Type B pancreatic cell (in vitro differentiated cells): ENCODE data around the gene TRMT1. TPM values are rescaled to one million over a fixed set of nuclear protein-coding genes. Genes with fewer than 3 reads are reported as not detected.

ENCODE experiments used
- DNase-seq: peaks from one replicate; pipeline ENCODE4 v3.0.0; 2021; ENCODE audit warnings: mixed read lengths; ENCODE audit not compliant: unreplicated experiment; ENCODE audit errors: extremely low spot score
- H3K27ac Mint-ChIP-seq: 2 replicates; pipeline ENCODE4 v1.8.0; 2021; ENCODE audit warnings: mild to moderate bottlenecking, mixed read lengths
- H3K27me3 Mint-ChIP-seq: 2 replicates; pipeline ENCODE4 v1.8.0; 2021; ENCODE audit warnings: mixed read lengths
- H3K36me3 Mint-ChIP-seq: 2 replicates; pipeline ENCODE4 v1.8.0; 2021; ENCODE audit warnings: mixed read lengths
- H3K4me1 Mint-ChIP-seq: one replicate; pipeline ENCODE4 v1.8.0; 2021; ENCODE audit warnings: mixed read lengths; ENCODE audit not compliant: unreplicated experiment
- H3K4me3 Mint-ChIP-seq: 2 replicates; pipeline ENCODE4 v1.8.0; 2021; ENCODE audit warnings: mild to moderate bottlenecking, mixed read lengths
- H3K9me3 Mint-ChIP-seq: 2 replicates; pipeline ENCODE4 v1.8.0; 2021; ENCODE audit warnings: mixed read lengths
- CTCF ChIP-seq: fragments of 200-600 bp; sonication (generic); conservative IDR thresholded peaks from 2 replicates; pipeline ENCODE4 v1.5.0; 2021; ENCODE audit warnings: antibody characterized with exemption, mild to moderate bottlenecking
- total RNA-seq: library from RNA; stranded (reverse); gene quantifications from 2 replicates; pipeline ENCODE4 v1.2.1, GENCODE V29; 2021; ENCODE audit warnings: low replicate concordance

Gene TRMT1
- total RNA-seq, 1 donor from 2014 or later: 69.7 TPM

GRCh38 chr19:13162724-13163608 lies 46.4 kb upstream of the TRMT1 start:
- peak; percentile 94 for DNase-seq
- H3K36me3 Mint-ChIP-seq: no peaks in the 10 kb centered on the region
- H3K4me1 Mint-ChIP-seq: peaks cover 34% of the 10 kb centered on the region
- no peaks in the 10 kb centered on the region for H3K27me3 Mint-ChIP-seq
- H3K4me3 Mint-ChIP-seq: peak overlapping the region; percentile 85
- TF ChIP-seq CTCF: no peak
- no peaks in the 10 kb centered on the region for H3K9me3 Mint-ChIP-seq
- peak overlapping the region; percentile 99 for H3K27ac Mint-ChIP-seq

GRCh38 chr19:13160557-13160956 lies 44.0 kb upstream of the TRMT1 start:
- TF ChIP-seq CTCF: no peak
- no peak overlapping the region for H3K27ac Mint-ChIP-seq
- H3K9me3 Mint-ChIP-seq: no peaks in the 10 kb centered on the region
- peaks cover 19% of the 10 kb centered on the region for H3K4me1 Mint-ChIP-seq
- H3K27me3 Mint-ChIP-seq: no peaks in the 10 kb centered on the region
- no peaks in the 10 kb centered on the region for H3K36me3 Mint-ChIP-seq
- peak overlapping the region; percentile 55 for H3K4me3 Mint-ChIP-seq
- DNase-seq: no peak

GRCh38 chr19:13159713-13160112 lies 43.2 kb upstream of the TRMT1 start:
- no peak for DNase-seq
- Mint-ChIP-seq H3K36me3 (peaks cover 3% of the 10 kb centered on the region), H3K4me3 (peak overlapping the region; percentile 14), H3K27me3 (peaks cover 7% of the 10 kb centered on the region), H3K27ac (peak overlapping the region; percentile 6), H3K9me3 (no peaks in the 10 kb centered on the region), H3K4me1 (peaks cover 20% of the 10 kb centered on the region)
- TF ChIP-seq CTCF: no peak

GRCh38 chr19:13155472-13156359 lies 39.2 kb upstream of the TRMT1 start:
- peak; percentile 84 for DNase-seq
- H3K27ac Mint-ChIP-seq: peak overlapping the region; percentile 98
- peaks cover 25% of the 10 kb centered on the region for H3K27me3 Mint-ChIP-seq
- H3K36me3 Mint-ChIP-seq: peaks cover 20% of the 10 kb centered on the region
- H3K4me1 Mint-ChIP-seq: peaks cover 10% of the 10 kb centered on the region
- H3K9me3 Mint-ChIP-seq: no peaks in the 10 kb centered on the region
- peak overlapping the region; percentile 99 for H3K4me3 Mint-ChIP-seq
- no peak for TF ChIP-seq CTCF

- Mint-ChIP-seq H3K9me3 (no peaks in the 10 kb centered on the region), H3K27ac (peak overlapping the region; percentile 98), H3K4me1 (peaks cover 10% of the 10 kb centered on the region), H3K36me3 (peaks cover 20% of the 10 kb centered on the region), H3K27me3 (peaks cover 25% of the 10 kb centered on the region), H3K4me3 (peak overlapping the region; percentile 99)
- peak; percentile 87 for DNase-seq
- TF ChIP-seq CTCF: peak; percentile 43
Measured at GRCh38 chr19:13154911-13155471, 38.5 kb upstream of the TRMT1 start.
